GM21381 (cell line): ENCODE measurements around the gene DYNLT2B.
"Not testable (repeated sequence)": the region's sequence is repeated elsewhere in the genome, so short reads cannot be mapped to it uniquely, and the experiment has no call there.

ENCODE experiments used
- ATAC-seq: cut with Tn5 transposase; IDR thresholded peaks from one replicate; pipeline ENCODE4 v1.9.1; 2021; ENCODE audit warnings: mild to moderate bottlenecking, moderate library complexity; ENCODE audit not compliant: unreplicated experiment

DYNLT2B gene

DNA sequence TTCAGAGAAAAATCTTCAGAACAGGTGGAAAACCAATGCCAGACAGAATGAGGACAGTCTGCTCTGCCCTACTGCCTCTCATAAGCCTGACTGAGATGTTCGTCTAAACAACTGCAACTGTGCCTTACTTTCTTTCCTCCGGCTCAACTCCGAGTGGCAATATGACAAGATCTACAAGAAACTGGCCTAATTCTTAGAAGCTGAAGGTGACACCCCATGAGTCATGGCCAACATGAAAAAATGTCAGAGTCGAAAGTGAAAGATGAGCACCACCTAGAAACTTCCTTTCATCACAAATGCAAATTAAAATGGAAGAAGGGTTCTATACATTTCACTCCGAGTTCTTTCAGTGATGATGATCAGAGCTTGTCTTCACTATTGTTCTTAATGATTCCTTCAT, 43.5 kb downstream of the DYNLT2B start:
- peak; percentile 84 for ATAC-seq

DNA sequence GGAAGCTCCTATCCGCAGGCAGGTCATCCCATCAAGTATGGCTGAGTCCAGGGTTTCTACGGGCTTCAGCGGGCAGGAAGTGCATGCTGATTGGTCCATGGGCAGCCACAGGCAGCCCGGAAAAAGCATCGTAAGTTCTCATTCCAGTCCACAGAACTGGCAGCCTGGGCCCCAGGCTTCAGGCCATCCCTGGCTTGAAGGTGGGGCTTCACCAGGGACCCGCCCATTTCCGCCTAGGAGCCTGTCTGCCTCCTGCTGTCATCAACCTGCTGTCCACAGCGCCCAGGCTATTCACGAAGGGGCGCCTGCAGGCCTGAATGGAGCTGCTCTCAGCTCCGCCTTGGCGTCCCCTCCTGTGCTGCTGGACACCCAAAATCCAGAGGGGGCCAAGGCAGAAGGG, 44.4 kb downstream of the DYNLT2B start:
- ATAC-seq = no peak

DNA sequence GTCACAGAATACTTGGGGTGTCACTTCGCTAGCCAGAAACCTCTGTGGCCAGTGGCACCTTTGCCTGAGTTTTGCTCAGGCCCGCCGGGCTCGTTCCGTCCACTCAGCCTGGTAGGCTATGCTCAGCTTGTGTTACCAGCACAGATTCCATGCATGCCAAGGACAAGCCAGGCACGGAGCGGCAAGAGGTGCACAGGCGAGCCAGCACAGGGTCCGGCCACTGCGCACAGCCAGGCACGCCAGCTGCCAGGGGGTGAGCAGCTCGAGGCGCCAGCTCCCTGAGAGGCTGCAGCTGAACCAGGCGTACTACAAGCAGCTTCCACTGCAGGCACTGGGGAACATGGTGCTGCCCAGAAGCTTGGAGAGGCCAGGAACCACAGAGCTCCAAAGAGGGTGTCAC, 45.2 kb downstream of the DYNLT2B start:
- no peak for ATAC-seq

DNA sequence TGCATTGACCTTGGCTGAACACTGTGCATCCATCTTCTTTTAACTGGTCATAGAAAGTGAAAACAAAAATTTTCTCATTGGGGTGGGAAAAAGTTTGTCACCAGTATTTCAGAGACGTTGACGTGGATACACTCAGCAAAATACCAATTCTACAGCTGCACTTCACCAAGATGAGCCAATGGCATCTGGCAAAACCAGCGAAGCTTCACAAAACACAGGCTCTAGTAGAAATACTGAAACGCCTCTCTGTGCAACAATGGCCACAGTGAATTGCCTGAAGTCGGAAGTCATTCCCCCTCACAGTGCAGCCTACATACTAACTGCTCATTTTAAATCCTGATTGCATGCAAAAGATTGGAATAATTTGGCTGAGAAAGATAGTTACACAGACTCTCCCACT, 47.5 kb downstream of the DYNLT2B start:
- ATAC-seq = no peak

DNA sequence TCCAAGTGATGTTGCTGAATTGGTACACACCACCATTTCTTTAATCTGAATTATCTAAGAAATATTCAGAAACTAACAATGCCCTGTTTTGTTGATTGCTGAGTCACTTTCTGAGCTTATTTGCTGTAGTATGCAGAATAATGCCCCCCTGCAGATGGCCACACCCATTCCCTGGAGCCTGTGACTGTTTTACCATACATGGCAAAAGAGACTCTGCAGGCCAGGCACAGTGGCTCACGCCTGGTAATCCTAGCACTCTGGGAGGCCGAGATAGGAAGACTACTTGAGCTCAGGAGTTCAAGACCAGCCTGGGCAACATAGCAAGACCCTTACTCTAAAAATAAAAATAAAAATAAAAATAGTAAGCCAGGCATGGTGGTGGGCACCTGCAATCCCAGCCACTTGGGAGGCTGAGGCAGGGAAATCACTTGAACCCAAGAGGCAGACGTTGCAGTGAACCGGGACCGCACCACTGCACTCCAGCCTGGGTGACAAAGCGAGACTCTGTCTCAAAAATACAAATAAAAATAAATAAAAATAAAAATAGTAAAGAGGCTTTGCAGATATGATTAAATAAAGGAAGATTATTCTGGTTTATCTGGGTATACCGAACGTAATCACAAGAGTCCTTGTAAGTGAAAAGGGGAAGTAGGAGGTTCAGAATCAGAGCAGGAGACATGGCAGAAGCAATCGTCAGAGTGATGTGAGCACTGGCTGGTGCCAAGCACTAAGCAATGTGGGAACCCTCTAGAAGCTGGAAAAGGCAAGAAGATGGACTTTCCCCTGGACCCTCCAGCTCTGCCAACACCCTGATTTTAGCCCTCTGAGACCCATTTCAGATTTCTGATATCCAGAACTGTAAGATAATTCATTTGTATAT, 49.5 kb downstream of the DYNLT2B start:
- no peak for ATAC-seq

GRCh38 chr3:196263819-196264218, 54.2 kb downstream of the DYNLT2B start:
- no peak for ATAC-seq

GRCh38 chr3:196260784-196261183, 57.3 kb downstream of the DYNLT2B start:
- ATAC-seq = no peak

GRCh38 chr3:196255776-196256175, 62.3 kb downstream of the DYNLT2B start:
- no peak for ATAC-seq

GRCh38 chr3:196254376-196255283, 63.4 kb downstream of the DYNLT2B start:
- ATAC-seq = no peak

DNA sequence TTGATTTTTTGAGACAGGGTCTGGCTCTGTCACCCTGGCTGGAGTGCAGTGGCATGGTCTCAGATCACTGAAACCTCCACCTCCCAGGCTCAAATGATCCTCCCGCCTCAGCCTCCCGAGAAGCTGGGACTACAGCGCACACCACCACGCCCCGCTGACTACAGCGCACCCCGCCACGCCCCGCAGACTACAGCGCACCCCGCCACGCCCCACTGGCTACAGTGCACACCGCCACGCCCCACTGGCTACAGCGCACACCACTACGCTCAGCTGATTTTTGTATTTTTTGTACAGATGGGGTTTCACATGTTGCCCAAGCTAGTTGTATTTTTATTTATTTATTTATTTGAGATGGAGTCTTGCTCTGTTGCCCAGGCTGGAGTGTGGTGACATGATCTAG, 66.1 kb downstream of the DYNLT2B start:
- ATAC-seq = no peak

GRCh38 chr3:196246612-196247308, 71.3 kb downstream of the DYNLT2B start:
- no peak for ATAC-seq

GRCh38 chr3:196244166-196244565, 73.9 kb downstream of the DYNLT2B start:
- not testable (repeated sequence) for ATAC-seq

GRCh38 chr3:196241704-196242103, 76.3 kb downstream of the DYNLT2B start:
- ATAC-seq = no peak
